Measurements from ENCODE around the gene PDGFA.

GRCh38 chr7:471191-471865 lies 48.3 kb downstream of the PDGFA start:
- TF ChIP-seq, protein P1, sequence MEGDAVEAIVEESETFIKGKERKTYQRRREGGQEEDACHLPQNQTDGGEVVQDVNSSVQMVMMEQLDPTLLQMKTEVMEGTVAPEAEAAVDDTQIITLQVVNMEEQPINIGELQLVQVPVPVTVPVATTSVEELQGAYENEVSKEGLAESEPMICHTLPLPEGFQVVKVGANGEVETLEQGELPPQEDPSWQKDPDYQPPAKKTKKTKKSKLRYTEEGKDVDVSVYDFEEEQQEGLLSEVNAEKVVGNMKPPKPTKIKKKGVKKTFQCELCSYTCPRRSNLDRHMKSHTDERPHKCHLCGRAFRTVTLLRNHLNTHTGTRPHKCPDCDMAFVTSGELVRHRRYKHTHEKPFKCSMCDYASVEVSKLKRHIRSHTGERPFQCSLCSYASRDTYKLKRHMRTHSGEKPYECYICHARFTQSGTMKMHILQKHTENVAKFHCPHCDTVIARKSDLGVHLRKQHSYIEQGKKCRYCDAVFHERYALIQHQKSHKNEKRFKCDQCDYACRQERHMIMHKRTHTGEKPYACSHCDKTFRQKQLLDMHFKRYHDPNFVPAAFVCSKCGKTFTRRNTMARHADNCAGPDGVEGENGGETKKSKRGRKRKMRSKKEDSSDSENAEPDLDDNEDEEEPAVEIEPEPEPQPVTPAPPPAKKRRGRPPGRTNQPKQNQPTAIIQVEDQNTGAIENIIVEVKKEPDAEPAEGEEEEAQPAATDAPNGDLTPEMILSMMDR (IDR thresholded peaks at IDR 0.05 in 4 of 5, conservative IDR thresholded peaks at IDR 0.05 in 1 of 5), result no peak
- no peak for TF ChIP-seq POLR2A (IDR thresholded peaks at IDR 0.05)
